SHP77 treated with DMSO at 0.1 percent for 48 hours (cell line): ENCODE measurements around the gene CRKL.
"Not testable (repeated sequence)": the region's sequence is repeated elsewhere in the genome, so short reads cannot be mapped to it uniquely, and the experiment has no call there.

Experiments used
- DNase-seq: peaks from one replicate; lab custom pipeline; 2025; lab: John Stamatoyannopoulos, UW

The CRKL gene, protein sequence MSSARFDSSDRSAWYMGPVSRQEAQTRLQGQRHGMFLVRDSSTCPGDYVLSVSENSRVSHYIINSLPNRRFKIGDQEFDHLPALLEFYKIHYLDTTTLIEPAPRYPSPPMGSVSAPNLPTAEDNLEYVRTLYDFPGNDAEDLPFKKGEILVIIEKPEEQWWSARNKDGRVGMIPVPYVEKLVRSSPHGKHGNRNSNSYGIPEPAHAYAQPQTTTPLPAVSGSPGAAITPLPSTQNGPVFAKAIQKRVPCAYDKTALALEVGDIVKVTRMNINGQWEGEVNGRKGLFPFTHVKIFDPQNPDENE

DNA sequence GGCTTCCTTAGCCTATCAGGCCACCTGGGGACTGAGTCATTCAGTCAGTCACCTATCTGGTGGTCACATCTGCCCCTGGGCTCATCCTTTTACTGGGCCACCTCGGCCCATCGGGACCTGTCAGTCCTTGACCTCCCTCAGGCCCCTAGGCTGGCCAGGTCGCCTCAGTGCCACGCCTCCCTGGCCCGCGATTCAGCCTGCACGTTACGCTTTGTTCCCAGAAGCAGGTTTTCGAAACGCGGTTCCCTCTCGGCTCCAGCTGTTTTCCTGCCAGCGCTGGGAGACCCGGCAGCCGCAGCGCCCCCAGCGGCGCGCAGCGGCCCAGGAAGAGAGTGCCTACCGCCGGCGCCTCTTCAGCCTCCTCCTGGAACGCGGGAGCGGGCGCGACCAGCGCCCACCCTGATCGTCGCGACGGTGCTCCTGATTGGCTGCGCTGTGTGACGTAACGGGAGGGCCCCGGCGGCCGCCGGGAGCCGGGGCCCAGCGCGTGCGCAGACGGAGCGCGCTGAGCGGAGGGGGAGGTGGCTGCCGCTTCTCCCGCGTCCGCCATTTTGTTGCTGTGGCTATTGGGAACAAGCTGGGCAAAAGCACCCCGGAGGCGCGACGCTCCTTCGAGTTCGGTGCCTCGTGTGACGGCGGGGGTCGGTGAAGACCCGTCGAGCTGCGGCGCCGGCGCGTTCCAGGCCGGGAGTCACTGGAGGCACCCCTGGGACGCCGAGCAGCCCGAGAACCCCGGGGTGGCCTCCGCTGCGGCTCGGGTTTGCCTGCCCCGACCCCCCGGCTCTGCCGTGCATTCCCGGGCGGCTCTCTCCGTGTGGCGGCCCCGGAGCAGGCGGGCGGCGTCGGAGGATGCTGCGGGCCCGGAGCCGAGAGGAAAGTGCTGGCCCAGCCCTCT lies at the start of gene CRKL:
Gene CRKL, plus strand, starts transcription at position 492 of the 895 bp plus-strand sequence. CDS start 528 bp downstream, outside the sequence.
- DNase-seq, result peak; percentile 92

DNA sequence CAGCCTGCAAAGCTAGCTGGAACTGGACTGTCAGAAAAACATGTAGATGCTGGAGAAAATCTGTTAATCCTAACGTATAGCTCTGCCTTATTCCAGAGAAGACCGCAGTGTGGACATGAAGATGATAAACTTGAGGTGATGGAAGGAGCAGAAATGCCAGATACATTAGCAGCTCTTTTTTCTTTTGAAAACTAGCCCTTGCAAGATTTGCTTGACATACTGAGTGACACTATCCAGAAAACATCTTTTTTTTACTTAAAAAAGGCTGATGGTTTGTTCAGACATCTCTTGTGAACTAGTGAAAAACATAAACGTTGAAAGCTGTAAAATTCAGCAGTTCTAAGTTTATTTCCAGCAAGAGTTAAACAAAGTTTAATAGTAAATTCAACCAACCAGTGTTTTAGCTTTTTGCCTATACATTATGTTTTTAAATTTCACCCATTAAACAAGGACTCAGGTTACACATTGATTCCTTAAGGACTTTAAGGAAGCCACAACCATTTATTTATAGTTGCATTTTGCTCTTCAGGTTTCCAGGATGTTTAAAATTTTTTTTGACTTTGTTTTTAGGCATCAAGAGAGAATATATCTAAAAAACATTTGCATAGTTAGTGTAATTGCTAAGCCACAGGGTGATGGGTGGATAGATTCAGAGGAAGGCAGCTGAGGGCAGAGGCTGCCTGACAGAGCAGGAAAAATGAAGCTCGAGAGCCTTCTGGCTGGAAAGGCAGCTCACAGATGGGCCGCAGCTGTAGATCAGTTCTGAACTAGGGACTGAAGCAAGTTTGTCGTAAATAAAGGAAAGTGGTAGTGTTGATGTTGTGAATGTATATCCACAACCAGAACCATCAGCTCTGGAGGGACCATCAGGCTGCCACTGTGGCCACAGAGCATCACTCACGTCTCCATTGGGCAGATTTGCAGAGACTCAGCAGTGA lies 48.9 kb upstream of the CRKL start:
- DNase-seq, result no peak

DNA sequence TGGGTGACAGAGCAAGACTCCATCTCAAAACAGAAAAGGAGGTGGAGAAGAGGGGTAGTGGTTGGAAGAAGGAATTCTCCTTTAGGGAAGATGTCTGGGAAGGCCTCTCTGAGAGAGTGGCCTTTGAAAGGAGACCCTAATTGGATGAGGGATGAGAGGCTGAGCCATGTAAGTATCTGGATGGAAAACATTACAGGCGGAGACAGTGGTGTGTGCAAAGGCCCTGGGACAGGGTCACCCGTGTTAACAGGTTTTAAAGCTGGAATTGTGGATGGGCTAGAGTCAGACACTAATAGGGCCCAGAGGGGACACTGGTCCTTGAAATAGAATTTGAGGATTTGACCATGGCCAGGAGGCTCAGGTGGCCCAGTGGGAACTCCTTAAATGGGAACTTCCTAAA lies 48.0 kb upstream of the CRKL start:
- no peak for DNase-seq

DNA sequence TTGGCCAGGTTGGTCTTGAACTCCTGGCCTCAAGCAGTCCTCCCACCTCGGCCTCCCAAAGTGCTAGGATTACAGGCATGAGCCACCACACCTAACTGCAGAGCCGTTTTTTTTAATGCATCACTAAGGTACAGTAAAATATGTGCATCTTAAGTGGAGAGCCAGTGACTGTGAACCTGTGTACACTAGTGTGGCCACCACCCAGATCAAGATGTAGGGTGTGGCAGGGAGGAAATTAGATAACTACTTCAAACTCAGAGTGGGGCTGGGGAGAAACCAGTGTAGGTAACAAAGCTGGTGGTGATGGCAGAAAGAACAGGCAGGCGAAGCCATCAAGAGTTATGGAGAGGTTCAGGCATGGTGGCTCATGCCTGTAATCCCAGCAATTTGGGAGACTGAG lies 44.0 kb upstream of the CRKL start:
- DNase-seq, result no peak

DNA sequence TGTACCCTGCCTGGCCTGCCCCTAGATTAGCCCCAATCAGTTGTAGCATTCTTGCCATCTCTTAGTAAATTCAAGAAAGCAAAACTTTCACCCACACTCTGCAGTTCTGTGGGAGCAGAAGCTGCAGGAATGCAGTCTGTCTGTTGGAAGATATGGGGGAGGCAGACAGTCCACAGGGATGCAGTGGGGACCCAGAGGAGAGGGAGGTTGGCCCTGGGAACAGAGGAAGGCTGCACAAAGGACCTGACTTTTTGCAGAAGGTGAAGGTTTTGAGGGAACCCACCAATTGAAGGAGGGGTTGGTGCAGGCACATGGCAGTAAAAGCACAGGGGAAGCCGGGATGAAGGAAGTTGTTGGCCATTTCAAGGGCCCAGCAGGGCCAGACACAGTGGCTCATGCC lies 41.9 kb upstream of the CRKL start:
- DNase-seq, result no peak

DNA sequence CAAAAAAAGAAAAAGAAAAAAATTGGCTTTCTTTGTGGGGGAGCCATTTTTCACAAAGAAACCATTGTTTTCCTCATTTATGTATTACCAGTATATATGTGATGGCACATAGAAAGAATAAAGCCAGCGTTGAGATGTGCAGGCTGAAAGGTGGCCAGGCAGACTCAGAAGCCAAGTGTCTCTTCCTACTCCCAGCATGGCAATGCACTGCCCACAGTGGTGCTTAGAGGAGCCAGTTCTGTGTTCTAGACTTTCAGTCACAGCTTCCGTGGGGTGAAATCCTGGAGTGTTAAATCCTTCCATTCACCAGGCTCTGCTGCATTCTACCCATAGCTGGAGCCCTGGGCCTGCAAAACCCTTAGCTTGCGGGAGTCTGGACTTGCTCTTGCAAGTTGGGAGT lies 39.5 kb upstream of the CRKL start:
- DNase-seq, result no peak

DNA sequence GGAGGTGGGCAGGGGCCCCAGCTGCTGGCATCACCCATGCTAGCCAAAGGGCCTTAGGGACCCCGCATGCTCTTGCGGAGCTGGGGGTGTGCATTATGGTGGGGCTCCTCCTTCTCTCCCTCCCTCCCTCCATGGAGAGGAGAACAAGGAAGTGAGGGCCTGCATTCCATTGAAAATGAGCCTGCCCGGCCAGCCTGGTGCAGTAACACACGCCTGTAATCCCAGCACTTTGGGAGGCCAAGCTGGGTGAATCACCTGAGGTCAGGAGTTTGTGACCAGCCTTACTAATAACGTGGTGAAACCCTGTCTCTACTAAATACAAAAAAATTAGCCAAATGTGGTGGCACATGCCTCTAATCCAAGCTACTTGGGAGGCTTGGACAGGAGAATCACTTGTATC lies 36.0 kb upstream of the CRKL start:
- DNase-seq, result no peak

DNA sequence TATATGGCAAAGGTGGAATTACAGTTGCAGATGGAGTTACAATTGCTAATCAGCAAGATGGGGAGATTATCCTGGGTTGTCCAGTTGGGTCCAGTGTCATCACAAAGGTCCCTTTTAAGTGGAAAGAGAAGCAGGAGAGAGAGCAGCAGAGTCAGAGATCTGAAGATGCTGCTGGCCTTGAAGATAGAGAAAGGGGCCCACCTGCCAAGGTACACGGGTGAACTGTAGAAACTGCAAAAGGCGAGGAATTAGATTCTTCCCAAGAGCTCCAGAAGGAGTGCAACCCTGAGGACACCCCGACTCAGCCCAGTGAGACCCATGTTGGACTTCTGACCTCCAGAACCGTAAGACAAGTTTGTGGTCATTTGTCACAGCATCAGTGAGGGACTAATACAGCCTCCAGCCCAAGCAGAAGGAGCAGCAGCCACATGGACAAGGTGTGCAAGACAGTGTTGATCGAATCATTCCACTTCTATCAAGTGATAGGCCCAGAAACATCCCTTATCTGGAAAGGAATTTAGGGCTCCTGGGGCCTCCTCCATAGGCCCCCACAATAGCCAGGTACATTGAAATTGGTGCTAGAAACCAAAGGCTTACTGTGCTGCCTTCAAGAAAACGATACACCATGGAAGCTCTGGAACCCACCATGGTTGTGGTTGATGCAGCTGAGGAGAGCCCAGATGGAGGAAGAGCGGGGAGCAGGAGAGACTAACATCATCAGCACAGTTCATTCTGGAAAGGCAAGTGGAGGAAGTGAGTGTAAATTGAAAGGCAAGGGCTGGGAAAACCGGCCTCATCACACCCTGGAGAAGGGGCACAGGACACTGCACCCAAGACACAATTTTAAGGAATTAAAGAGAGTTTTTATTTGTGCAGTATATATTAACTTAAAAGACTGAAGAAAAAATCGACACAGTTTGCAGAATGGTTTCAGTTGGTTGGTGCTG lies 35.1 kb upstream of the CRKL start:
- DNase-seq, result no peak

DNA sequence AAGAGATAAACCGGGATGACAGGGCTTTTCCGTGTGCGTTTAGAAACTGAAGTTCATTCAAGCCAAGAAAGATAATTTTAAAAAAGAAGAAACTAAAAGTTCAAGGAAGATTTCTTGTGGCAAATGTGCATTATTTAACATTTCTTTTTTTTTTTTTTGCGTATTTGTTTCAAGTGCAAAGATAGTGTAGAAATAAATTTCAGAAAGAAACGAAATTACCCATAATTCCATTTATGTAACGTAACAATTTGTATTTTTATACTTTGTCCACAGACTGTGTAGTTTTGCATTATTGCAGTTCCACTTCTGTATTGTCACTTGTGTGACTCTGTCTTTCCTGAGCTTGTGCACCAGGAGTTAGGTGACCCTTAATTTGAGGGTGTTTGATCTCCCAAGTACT lies 34.4 kb upstream of the CRKL start:
- no peak for DNase-seq

DNA sequence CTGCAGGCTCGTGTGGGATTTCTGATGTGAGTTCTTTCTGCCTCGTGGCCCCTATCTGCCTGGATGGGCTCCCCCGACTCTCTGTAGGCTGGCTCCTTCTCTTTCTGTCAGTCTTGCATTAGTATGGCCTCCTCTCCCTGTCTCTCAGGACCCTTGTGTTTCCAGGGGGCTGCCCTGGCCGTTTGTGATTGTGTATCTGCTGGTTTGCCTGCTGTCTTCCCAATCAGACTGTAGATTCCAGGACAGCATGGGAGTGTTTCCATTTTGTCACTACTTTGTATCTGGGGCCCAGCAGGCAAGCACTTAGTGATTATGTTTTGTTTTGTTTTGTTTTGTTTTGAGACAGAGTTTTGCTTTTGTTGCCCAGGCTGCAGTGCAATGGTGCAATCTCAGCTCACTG lies 32.8 kb upstream of the CRKL start:
- no peak for DNase-seq

DNA sequence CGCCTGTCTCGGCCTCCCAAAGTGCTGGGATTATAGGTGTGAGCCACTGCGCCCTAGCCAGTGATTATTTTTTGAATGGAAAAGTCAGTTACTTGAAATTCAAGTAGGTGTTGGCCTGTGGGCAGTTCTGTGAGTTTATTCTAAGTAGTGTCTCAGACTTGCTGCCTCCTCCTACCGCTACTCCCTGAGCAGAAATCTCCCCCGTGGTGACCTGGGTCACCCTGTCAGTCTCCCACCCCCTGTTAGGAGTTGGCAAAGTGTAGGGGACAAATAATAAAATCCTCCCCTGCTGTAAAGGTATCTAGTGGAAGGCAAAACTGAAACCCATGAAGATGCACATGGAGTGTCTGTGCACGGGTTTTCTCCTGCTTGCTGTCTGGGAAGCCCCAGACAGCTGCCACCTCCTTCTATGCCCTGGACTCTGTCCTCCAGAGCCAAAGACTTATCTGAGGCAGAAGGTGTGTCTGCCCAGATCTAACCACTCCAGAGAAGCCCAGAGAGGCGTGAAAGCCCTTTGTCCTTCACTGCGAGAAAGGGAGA lies 32.1 kb upstream of the CRKL start:
- no peak for DNase-seq

DNA sequence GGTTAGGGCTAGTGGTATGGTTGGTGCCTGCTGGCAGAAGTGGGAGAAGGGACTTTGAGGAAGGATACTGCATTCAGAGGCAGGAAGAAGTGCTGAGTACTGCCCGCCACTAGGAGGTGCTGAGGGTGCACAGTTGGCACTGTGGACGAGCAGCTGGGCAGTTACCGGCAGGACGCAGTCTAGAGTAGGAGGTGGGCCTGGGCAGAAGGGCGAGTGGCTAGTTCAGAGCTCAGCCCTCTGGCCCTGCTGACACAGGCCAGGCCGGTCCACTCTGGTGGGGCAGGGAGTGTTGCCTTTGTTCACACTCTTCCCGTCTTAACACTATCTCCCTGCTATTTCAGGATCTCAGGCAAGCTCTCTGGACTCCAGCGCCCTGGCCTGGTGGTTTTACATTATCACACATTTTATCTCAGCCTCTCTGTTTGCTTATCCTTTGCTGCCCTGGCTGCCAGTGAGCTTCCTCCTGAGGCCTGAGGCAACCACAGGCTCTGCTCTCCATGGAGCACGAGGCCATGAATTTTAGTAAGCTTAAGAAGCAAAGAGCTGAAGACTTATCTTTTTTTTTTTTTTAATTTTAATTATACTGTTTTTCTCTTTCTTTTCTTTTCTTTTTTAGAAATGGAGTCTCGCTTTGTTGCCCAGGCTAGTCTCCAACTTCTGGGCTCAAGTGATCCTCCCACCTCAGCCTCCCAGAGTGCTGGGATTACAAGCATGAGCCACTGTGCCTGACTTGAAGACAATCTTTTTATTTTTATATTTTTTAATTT lies 31.5 kb upstream of the CRKL start:
- peak; percentile 45 for DNase-seq

DNA sequence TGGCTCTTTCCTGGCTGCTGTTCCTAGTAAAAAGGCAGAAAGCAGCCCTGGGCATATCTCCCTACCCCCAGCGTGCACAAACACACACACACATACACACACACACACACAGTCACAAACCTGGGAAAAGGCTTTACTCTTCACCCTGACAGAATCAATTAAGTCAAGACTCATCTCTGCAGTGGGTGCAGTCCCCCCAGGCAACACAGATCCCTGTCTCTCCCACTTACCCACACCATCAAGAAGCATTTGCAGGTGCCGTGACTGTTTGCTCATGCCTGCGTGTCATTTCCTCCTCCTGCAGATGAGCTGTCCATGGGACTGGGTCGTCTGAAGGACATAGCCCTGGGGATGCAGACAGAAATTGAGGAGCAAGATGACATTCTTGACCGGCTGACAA lies 29.8 kb upstream of the CRKL start:
- DNase-seq, result no peak

DNA sequence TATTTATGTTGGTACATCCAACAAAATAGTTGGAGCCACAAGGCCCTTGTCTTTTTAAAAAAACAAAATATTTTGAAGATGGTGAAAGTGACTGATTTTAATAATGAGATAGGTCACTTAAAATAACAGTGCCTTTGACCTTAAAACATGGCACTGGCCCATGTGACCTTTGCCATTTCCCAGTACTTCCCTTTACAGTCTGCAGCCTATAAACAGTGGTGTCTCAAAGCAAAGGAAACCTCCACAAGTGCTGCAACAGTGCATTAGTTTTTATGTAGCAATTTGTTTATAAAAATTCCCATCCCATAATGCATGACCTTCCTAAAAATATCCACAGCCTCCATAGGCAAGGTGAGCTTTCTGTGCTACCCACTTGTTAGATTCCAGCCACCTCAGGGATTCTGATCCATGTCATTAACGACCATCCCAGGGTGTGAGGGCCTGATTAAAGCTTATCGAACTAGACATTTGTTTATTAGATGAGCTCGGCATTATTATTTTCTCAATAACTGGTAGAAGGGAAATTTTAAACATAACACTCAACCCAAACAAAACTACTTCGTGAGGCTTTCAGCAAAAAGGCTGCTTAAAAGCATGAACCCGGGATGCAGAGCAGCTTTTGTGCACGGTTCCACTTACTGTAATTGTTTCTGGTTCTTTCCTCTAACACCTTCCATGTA lies 28.0 kb upstream of the CRKL start:
- DNase-seq, result no peak

DNA sequence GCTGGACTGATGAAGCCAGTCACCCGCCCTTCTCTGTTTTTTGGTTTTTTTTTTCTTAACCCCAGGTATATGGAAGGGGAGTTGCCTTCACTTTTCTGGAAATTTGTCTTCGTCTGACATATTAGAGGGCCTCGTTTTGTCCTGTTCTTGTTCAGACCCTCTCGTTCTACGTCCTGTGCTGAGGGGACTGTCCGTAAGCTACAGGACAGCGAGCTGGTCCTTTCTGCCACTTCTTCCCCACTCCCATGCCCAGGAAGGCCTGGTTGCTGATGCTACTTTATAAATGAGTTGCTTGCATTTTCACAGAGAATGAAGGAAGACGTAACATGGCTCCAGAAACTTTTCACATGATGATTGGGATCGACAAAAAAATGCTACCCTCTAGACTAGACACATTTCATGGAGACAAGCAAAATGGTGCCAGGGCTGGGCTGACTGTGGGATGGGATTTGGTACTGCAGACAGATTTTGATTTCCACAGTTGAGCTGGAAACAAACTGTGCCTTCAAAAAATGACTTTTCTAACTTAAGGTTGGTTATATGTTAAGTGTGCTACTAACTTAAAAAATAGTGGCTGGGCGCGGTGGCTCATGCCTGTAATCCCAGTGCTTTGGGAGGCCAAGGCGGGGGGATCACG lies 27.2 kb upstream of the CRKL start:
- DNase-seq, result no peak

DNA sequence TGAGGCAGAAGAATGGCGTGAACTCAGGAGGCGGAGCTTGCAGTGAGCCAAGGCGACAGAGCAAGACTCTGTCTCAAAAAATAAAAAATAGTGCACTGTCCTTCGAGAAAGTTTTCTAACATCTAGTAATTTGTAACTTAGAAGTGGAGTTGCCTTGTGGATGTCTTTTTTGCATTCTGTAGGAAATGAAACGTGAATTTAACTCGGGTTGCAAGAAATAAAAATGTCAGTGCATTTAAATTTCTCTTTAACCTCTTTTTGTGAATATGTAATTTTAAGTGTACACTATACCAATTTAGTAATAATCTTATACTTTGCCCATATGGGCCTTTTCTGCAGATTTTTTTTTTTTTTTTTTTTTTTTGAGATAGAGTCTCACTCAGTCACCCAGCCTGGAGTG lies 26.2 kb upstream of the CRKL start:
- no peak for DNase-seq

DNA sequence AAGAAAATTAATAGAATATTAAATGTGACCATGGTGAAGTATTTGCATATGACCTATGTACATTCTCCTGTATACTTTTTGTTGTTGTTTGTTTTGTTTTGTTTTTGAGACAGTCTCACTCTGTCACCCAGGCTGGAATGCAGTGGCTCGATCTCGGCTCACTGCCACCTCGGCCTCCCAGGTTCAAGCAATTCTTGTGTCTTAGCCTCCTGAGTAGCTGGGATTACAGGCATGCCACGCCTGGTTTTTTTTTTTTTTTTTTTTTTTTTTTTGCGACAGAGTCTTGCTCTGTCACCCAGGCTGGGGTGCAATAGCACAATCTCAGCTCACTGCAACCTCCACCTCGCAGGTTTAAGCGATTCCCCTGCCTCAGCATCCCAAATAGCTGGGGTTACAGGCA lies 19.5 kb upstream of the CRKL start:
- not testable (repeated sequence) for DNase-seq

DNA sequence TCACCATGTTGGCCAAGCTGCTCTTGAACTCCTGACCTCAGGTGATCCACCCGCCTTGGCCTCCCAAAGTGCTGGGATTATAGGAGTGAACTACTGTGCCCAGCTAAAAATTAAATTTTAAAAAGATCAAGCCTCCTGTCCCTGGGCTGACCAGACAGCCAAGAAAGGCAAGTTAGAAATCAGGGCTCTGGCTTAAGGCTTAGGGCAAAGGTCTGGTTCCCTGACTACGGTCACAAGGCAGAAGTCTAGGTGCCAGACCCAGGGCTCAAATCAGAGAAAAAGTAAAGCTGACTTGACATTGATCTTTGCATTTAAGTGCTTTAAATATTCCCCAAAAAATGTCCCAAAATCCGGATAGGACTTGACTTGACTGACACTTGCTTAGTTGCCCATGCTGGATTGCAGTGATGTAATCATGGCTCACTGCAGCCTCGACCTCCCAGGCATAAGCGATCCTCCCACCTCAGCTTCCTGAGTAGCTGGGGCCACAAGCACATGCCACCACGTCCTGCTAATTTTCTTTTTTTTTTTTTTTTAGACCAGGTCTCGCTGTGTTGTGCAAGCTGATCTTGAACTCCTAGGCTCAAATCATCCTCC lies 17.3 kb upstream of the CRKL start:
- DNase-seq, result no peak
